HL-60 (cell line): ENCODE data around the gene ELAVL3.

ENCODE experiments used
- CTCF ChIP-seq: IDR thresholded peaks from one replicate; pipeline ENCODE4 v1.5.1; 2011; ENCODE audit warnings: low read length, control low read depth, inconsistent platforms; ENCODE audit not compliant: insufficient read depth
- GABPA ChIP-seq: IDR thresholded peaks from 2 replicates; pipeline ENCODE4 v1.6.1; 2012; ENCODE audit warnings: low read depth
- TF ChIP-seq, protein P1 (sequence below): IDR thresholded peaks from 2 replicates; pipeline ENCODE4 v1.6.1; 2012; ENCODE audit warnings: low read depth; ENCODE audit not compliant: insufficient replicate concordance

- TF ChIP-seq GABPA (no peak), CTCF (no peak)
- TF ChIP-seq, protein P1, sequence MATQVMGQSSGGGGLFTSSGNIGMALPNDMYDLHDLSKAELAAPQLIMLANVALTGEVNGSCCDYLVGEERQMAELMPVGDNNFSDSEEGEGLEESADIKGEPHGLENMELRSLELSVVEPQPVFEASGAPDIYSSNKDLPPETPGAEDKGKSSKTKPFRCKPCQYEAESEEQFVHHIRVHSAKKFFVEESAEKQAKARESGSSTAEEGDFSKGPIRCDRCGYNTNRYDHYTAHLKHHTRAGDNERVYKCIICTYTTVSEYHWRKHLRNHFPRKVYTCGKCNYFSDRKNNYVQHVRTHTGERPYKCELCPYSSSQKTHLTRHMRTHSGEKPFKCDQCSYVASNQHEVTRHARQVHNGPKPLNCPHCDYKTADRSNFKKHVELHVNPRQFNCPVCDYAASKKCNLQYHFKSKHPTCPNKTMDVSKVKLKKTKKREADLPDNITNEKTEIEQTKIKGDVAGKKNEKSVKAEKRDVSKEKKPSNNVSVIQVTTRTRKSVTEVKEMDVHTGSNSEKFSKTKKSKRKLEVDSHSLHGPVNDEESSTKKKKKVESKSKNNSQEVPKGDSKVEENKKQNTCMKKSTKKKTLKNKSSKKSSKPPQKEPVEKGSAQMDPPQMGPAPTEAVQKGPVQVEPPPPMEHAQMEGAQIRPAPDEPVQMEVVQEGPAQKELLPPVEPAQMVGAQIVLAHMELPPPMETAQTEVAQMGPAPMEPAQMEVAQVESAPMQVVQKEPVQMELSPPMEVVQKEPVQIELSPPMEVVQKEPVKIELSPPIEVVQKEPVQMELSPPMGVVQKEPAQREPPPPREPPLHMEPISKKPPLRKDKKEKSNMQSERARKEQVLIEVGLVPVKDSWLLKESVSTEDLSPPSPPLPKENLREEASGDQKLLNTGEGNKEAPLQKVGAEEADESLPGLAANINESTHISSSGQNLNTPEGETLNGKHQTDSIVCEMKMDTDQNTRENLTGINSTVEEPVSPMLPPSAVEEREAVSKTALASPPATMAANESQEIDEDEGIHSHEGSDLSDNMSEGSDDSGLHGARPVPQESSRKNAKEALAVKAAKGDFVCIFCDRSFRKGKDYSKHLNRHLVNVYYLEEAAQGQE = no peak
Observed at GRCh38 chr19:11530432-11530831, 49.6 kb upstream of the ELAVL3 start.
